Cardiac fibroblast (primary cell): ENCODE data around the gene NLRP14.
A peak's percentile ranks its signal among the peaks of the same experiment; 100 is the strongest.

Experiments used
- DNase-seq, 2 donors: peaks; one replicate each; pipeline versions ENCODE4 v3.0.0 to v3.0.0-alpha.2; 2010; ENCODE audit warnings: low read depth in 2 of 2
- H3K4me3 ChIP-seq, 2 donors: replicated peaks in 1 of 2; 1 replicate in 1 of 2; 2 replicates in 1 of 2; pipeline ENCODE4 v1.5.1; 2011; ENCODE audit warnings: low read depth in 2 of 2, low read length in 2 of 2, mild to moderate bottlenecking in 2 of 2, moderate library complexity in 1 of 2
- CTCF ChIP-seq: IDR thresholded peaks from one replicate; pipeline ENCODE4 v1.5.1; 2011; ENCODE audit warnings: low read depth, mild to moderate bottlenecking, low read length, inconsistent platforms

Gene NLRP14

GRCh38 chr11:6992457-6993417 is 27.5 kb upstream of the NLRP14 start:
- no peak overlapping the region for H3K4me3 ChIP-seq
- peak; percentile 70 to 93 for DNase-seq
- no peak for TF ChIP-seq CTCF

DNA sequence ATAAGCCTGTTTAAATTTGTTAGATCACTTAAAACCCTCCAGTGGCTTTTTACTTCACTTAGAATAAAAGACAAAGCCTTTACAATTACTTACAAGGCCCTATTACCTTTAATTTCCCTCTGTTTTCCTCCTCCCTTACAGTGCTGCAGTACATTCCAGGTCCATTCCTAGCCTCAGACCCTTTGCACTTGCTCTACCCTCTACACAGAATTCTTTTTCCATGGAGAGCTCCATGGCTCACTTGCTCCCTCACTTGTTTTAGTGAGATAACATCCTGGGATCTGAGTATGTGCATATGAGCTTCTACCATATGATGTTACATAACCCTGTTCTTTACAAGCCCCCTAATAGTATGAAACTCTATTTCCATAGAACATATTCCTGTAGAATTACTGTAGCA is 24.6 kb upstream of the NLRP14 start:
- TF ChIP-seq CTCF = no peak
- no peak overlapping the region for H3K4me3 ChIP-seq
- DNase-seq = no peak

- peak overlapping the region in 1 of 2 donors; percentile 1 for H3K4me3 ChIP-seq
- no peak for TF ChIP-seq CTCF
- peak; percentile 35 to 72 for DNase-seq
Observed at GRCh38 chr11:7004482-7004881, 15.8 kb upstream of the NLRP14 start.

DNA sequence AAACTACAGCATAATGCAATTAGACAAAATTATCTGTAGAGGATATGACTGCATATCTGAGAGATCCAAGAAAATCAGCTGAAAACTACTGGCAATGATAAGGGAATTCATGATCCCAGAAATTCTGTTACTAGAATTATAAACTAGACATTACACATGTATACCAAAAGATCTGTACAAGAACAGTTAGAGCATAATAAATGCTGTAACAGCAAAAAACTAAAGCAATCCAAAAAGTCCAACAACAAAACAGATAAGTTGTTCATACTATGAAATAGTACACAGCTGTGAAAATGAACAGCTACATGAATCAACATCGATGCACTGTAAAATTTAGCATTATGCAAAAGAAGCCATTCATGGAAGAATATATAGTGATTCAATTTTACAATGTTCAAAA is 6.2 kb upstream of the NLRP14 start:
- no peak for TF ChIP-seq CTCF
- DNase-seq = no peak
- no peak overlapping the region for H3K4me3 ChIP-seq

DNA sequence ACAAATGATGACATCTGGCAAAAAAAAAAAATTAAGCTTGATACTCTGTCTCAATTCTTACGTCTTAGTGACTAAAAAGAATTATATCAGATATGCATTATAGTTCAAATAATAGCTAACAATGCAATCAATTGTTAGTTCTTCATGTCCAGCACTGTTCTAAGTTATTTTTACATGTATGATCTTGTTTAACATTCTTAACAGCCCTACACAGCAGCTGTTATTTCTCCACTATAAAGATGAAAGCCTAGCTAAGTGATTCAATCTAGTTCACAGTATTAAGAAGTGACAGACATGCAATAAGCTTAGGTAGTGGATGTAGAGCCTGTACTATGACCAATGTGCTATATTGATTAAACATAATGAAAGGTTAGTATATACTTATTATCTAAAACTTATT is 4.3 kb upstream of the NLRP14 start:
- no peak for DNase-seq
- H3K4me3 ChIP-seq = no peak overlapping the region
- TF ChIP-seq CTCF = no peak

DNA sequence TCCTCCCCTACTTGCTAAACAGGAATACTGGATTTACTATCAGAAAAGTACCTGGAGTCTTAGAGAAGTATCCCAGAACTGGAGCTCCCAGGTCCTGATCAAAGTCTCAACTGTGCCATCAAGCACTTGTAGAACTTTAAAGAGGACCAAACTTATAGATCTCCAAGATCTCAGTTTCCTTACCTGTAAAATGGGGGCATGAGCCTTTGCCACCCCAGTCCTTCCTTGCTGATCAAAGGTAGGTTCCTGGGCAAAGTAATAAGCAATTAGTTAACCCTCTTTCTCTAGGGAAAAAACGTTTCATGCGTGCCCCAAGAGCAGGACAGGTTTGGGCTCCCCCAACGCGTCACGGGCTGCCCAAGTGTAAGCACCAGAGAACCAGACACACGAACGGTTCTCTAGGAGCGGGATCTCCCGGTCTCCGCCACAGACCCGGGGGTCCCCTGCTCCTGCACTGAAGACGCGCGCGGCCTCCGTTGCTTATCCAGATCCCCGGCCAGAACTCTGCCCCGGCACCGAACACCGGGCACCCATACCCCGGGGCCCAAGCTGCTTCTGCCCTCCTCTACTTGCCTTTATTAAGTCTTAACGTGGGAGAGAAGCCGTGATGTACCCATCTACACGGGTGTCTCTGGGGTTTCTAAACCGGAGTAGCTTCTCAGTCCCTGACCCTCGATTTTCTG is 638 bp upstream of the NLRP14 start:
- peak overlapping the region; percentile 64 to 66 for H3K4me3 ChIP-seq
- DNase-seq = peak in 1 of 2 donors; percentile 38
- TF ChIP-seq CTCF = no peak
